ENCODE data around the gene PPP6R2. TPM values are rescaled to one million over a fixed set of nuclear protein-coding genes. Genes with fewer than 3 reads are reported as not detected.
A peak's percentile ranks its signal among the peaks of the same experiment; 100 is the strongest.

PPP6R2 gene
- total and polyA plus RNA-seq, 8 donors: 24.4 to 243 (median 62.3) TPM

DNA sequence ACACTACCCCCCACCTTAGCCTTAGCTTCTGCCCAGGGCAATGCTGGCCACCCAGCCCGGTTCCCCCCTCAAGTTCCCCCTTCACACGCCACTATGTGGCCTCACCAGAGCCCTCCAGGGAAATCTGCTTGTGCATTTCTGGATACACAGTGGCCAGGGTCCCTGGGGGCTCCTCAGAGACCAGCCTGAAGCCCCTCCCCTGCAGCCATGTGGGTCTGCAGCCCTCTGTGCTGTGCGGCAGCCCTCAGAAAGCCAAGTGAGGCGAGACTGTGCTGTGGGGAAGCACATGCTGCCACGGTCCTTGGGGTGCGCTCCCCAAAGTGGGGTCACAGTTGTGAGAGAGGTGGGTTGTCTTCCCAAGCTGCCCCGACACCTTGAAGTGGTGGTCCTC, 33.5 kb upstream of the PPP6R2 start:
- H3K4me1 ChIP-seq: peaks cover 24 to 50% (median 42%) of the 10 kb centered on the region in 4 donors
- whole genome bisulfite sequencing, 5 donors: 82 to 92% (median 85%) methylated on average over 6 to 7 of the region's 7 CpGs
- TF ChIP-seq POLR2AphosphoS5 (IDR thresholded peaks at IDR 0.05) (no peak), EP300 (IDR thresholded peaks at IDR 0.05) (no peak), POLR2A (IDR thresholded peaks at IDR 0.05) (no peak)
- TF ChIP-seq, protein P1, sequence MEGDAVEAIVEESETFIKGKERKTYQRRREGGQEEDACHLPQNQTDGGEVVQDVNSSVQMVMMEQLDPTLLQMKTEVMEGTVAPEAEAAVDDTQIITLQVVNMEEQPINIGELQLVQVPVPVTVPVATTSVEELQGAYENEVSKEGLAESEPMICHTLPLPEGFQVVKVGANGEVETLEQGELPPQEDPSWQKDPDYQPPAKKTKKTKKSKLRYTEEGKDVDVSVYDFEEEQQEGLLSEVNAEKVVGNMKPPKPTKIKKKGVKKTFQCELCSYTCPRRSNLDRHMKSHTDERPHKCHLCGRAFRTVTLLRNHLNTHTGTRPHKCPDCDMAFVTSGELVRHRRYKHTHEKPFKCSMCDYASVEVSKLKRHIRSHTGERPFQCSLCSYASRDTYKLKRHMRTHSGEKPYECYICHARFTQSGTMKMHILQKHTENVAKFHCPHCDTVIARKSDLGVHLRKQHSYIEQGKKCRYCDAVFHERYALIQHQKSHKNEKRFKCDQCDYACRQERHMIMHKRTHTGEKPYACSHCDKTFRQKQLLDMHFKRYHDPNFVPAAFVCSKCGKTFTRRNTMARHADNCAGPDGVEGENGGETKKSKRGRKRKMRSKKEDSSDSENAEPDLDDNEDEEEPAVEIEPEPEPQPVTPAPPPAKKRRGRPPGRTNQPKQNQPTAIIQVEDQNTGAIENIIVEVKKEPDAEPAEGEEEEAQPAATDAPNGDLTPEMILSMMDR (IDR thresholded peaks at IDR 0.05): no peak
- no peak for DNase-seq
- no peak overlapping the region for H3K4me3 ChIP-seq
- peaks cover 0 to 6% (median 0%) of the 10 kb centered on the region in 3 donors for H3K27me3 ChIP-seq
- H3K36me3 ChIP-seq: peaks cover 0 to 18% (median 4%) of the 10 kb centered on the region in 4 donors
- intact Hi-C loops (cut with DNase I; ENCODE audit: low total_unique reads): no loop called here
- peak overlapping the region; percentile 71 to 96 (median 94) for H3K27ac ChIP-seq
- no peaks in the 10 kb centered on the region for H3K9me3 ChIP-seq

DNA sequence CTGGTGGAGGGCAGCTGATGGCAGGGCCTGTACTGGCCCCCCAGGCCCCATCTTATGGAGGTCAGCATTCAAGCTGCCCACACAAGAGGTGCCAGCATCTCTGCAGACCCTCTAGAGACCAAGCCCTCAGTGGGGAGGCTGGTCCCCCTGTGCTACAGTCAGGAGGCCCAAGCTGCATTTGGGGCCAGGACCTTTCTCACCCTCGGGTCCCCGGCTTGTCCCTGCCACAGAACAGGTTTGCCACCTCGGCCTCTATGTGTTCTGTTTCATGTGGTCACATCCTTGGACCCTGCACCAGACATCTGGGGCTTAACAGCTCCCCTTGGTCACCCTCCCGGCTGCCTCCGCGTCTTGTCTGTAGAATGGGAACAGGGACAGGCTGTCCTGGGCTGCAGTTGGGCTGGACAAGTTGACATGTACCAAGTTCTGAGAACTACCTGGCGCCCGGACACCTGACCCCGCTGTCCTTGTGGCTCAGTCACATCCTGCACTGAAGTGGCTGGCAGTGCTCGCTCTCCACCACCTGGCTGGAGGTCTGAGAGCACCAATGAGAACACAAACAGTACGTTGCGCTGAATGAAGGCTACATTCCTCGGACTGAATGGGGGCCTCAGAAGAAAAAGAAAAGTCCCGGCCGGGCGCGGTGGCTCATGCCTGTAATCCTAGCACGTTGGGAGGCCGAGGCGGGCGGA, 33.0 kb upstream of the PPP6R2 start:
- intact Hi-C loops (cut with DNase I; ENCODE audit: low total_unique reads): no loop called here
- 63 to 86% (median 75%) methylated on average over 21 of the region's 21 CpGs for WGBS, 5 donors
- TF ChIP-seq EP300 (IDR thresholded peaks at IDR 0.05) (no peak), POLR2A (IDR thresholded peaks at IDR 0.05) (no peak), POLR2AphosphoS5 (IDR thresholded peaks at IDR 0.05) (no peak)
- TF ChIP-seq, protein P1 (IDR thresholded peaks at IDR 0.05): no peak
- peak in 1 of 2 donors; percentile 59 for DNase-seq
- H3K9me3 ChIP-seq: no peaks in the 10 kb centered on the region
- H3K27ac ChIP-seq: peak overlapping the region in 2 of 5 donors; percentile 94 to 96
- H3K27me3 ChIP-seq: peaks cover 0 to 6% (median 0%) of the 10 kb centered on the region in 3 donors
- peaks cover 0 to 18% (median 4%) of the 10 kb centered on the region in 4 donors for H3K36me3 ChIP-seq
- no peak overlapping the region for H3K4me3 ChIP-seq
- H3K4me1 ChIP-seq: peaks cover 18 to 48% (median 37%) of the 10 kb centered on the region in 4 donors

DNA sequence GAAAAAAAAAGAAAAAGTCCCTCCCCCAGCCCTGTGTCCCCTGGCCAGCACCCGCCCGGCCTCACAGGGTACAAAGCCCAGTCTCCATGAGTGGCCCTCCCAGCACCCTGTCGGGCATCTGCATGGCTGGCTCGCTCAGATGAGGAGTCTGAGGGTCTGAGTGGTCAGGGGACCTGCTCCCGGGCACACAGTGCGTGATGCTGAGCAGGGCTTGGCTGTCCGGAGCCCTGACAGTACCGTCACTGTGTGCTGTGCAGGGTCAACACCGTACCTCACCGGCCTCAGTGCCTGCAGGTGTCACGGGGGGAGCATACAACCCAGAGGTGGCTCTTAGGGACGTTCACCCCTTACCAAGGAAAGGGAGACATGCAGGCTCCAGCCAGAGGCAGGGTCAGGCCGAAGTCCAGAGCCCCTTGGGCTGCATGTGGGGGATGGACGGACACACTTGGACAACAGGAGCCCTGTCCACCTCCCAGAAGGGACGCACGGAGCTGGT, 32.1 kb upstream of the PPP6R2 start:
- Histone ChIP-seq H3K36me3 (peaks cover 0 to 18% (median 4%) of the 10 kb centered on the region in 4 donors), H3K9me3 (no peaks in the 10 kb centered on the region), H3K4me3 (no peak overlapping the region), H3K27ac (no peak overlapping the region), H3K27me3 (peaks cover 0 to 4% (median 0%) of the 10 kb centered on the region in 3 donors), H3K4me1 (peaks cover 10 to 40% (median 29%) of the 10 kb centered on the region in 4 donors)
- TF ChIP-seq, protein P1 (IDR thresholded peaks at IDR 0.05): no peak
- TF ChIP-seq POLR2AphosphoS5 (IDR thresholded peaks at IDR 0.05): no peak
- no peak for TF ChIP-seq POLR2A (IDR thresholded peaks at IDR 0.05)
- TF ChIP-seq EP300 (IDR thresholded peaks at IDR 0.05): no peak
- intact Hi-C loops (cut with DNase I; ENCODE audit: low total_unique reads): no loop called here
- WGBS, 5 donors: 89 to 95% (median 92%) methylated on average over 7 to 16 of the region's 16 CpGs
- peak in 1 of 2 donors; percentile 5 for DNase-seq

DNA sequence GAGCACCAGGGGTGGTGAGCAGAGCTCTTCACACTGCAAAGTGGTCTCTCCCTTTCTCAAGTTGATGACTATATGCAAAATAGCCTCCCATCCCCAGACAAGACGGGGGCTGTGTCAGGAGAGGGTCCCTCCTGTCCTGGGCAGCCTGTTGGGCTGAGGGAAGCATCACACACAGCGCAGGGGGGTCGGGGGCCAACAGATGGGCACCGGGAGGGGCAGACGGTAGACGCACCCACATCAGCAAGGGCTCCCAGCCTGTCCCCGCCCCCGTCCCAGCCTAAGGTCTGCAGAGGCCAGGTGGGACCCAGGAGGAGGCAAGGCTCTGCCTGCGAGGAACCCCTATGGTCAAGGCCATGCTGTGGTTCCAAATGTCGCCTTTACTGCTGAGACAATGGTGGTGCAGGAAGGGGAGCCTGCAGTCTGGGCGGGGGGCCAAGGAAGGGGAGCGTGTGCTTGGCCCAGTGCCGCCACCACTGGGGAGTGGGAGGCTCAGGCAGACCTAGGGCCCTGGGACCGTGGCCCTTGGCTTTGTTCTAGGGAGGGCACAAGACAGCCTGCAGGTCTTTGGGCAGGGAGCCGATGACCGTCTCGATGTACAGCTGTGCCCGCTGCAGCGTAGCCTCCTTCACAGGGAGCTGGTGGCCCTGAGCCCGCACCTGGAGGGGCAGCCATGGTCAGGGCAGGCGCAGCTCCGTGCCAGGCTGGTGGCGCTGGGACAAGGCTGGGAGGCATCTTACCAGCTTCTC, 31.3 kb upstream of the PPP6R2 start:
- TF ChIP-seq EP300 (IDR thresholded peaks at IDR 0.05) (no peak), POLR2AphosphoS5 (IDR thresholded peaks at IDR 0.05) (no peak), POLR2A (IDR thresholded peaks at IDR 0.05) (no peak)
- TF ChIP-seq, protein P1 (IDR thresholded peaks at IDR 0.05): no peak
- H3K27ac ChIP-seq: no peak overlapping the region
- intact Hi-C loops (cut with DNase I; ENCODE audit: low total_unique reads): no loop called here
- 82 to 93% (median 91%) methylated on average over 15 to 23 of the region's 23 CpGs for WGBS, 5 donors
- H3K36me3 ChIP-seq: peaks cover 0 to 18% (median 4%) of the 10 kb centered on the region in 4 donors
- peak in 1 of 2 donors; percentile 7 for DNase-seq
- no peaks in the 10 kb centered on the region for H3K27me3 ChIP-seq
- H3K4me3 ChIP-seq: no peak overlapping the region
- peaks cover 7 to 37% (median 23%) of the 10 kb centered on the region in 4 donors for H3K4me1 ChIP-seq
- no peaks in the 10 kb centered on the region for H3K9me3 ChIP-seq
